Left lobe of liver (tissue), 2 donors: ENCODE data around the gene ERG28. TPM values are rescaled to one million over a fixed set of nuclear protein-coding genes. Genes with fewer than 3 reads are reported as not detected.
"Not testable (repeated sequence)": the region's sequence is repeated elsewhere in the genome, so short reads cannot be mapped to it uniquely, and the experiment has no call there.

Experiments used
- ATAC-seq: fragments of 200-7000 bp; cut with Tn5 transposase; one replicate; pipeline ENCODE4 v1.9.1; 2020; ENCODE audit warnings: mild to moderate bottlenecking, moderate library complexity
- DNase-seq: peaks from one replicate; pipeline ENCODE4 v3.0.0-alpha.2; 2020; ENCODE audit warnings: low spot score
- total RNA-seq: library from RNA; stranded (reverse); gene quantifications from one replicate; pipeline ENCODE4 v1.2.1, GENCODE V29; 2021
- donor health status: DM: no; HTN: no; CAD: no; lungs with moderate emphysema.
- donor health status: DM: no; HTN: yes; CAD: no.

ERG28 gene
- total RNA-seq, 1 donor from 2014 or later, result 17.9 TPM

DNA sequence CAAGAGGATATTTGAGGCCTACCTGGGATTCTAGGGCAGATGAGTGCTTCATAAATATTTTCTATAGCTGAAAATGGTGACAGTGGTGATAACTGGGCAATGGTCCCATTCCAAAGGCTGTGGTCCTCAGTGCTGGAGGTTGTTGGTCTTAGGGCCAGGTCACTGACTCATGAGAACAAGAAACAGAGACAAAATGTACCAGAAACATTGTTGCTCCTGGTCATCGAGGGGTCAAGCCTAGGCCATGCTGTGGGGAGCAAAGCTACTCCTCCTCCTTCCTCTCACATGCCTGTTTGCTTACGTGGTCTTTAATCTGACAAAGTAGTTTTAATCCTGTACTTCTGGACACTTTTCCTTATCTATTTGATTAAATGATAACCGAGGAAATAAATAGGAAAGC lies 33.8 kb downstream of the ERG28 start:
- DNase-seq (peak; percentile 64), ATAC-seq (peak; percentile 72)

DNA sequence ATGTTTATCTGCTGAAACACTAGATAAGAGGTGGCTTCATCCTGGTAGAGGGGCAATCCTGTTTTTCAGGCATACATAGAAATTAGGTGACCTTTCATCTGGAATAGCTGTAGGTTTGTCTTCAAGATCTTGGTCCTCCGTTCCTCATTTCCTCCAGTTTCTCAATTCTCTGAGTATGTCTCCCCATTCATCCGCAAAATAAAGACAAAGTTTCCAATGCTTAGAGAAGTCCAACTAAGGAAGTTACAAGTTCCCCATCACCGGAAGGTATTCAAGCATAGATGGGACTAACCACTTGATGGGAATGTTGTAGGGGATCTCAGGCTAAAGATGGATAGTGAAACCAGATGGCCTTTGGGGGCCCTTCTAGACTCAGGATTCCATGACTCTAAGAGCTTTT lies 34.3 kb downstream of the ERG28 start:
- DNase-seq (no peak), ATAC-seq (no peak)

DNA sequence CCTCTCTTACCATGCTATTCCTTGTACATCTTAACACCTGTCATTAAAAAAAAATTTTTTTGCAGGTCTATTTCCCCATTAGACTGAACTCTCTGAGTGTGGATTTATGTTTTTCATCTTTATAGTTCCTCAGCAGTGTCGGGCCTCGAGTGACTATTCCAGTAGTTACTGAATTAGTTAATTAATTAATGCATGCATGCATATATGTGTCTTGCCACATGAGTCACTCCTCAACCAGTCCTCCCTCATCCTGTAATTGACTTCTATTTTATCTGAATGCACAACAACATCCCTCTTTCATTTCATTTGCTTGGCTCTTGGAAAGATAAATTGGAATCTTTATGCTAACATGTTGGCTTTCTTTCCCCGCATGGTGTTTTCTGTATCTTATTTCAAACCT lies 35.6 kb downstream of the ERG28 start:
- no peak for ATAC-seq
- no peak for DNase-seq

DNA sequence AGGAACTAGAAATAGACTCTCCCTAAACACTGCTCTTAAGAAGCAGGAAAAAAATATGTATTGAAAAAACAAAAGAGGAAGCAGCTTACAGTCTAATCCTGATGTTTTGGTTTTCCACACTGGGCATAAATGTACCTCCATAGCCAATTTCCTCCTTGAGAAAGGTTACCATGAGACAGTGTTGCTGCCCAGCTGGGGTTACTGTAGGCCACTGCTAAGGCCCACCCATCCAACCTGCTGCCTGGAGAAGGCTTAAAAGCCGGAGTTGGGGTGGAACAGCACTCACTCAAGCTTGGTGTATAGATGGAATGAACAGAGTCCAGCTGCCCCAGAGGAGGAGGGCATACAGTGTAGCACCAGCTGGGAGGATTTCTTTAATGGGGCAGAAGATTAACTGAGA lies 41.1 kb downstream of the ERG28 start:
- no peak for DNase-seq
- peak; percentile 29 for ATAC-seq

DNA sequence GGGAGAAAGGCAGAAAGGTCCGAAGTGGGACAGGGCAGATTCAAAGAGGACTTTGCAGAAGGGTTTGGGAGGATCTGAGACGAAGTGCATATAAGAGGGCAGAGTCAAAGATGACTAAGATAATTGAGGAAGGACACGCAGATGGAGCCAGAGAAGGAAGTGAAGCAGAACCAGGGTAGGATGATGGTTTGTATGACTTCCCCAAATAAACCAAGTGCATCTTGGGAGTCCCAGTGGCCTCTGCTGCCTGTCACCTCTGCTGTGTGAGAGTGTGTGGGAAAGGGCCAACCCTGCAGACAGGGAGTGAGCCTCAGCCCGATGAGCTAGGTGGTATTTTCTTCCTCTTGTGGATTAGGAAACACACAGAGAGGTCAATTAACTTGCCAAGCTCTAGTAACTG lies 45.5 kb downstream of the ERG28 start:
- peak; percentile 37 for ATAC-seq
- DNase-seq, result no peak

DNA sequence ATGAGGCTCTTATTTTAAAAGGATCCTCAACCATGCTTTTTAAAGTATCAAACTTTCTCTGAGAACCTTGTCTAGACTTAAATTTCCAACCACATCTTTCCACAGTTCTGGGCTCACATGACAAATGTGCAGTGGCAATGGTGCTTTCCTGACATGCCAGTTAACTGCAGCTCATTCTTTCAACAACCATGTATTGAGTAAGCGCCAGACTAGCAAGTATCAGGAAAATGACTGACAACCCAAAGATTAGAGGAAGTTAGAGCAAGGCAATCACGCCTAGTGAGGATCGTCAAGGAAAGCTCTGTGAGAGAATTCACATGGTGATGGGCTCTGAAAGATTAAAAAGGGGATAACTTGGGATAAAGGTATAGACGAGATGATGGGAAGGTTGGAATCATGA lies 46.5 kb downstream of the ERG28 start:
- DNase-seq (no peak), ATAC-seq (no peak)

DNA sequence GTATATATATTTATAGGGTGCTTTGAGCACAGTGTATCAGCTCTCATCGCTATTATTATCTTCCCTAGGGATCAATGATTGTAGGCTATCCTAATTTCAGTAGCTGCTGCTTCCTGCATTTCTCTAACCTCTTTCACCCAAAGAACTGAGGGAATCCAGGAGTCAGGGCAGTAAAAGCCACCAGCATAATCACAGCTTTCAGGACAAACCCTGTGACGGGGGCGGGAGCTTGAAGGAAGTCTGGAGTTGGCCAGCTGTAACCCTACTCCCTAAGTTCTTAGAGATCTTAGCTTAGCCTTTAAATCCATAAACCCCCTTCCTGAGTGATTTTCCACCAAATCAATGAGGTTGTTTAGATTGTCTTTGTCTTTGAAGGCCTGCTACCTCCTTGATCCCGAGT lies 48.5 kb downstream of the ERG28 start:
- ATAC-seq (no peak), DNase-seq (no peak)

DNA sequence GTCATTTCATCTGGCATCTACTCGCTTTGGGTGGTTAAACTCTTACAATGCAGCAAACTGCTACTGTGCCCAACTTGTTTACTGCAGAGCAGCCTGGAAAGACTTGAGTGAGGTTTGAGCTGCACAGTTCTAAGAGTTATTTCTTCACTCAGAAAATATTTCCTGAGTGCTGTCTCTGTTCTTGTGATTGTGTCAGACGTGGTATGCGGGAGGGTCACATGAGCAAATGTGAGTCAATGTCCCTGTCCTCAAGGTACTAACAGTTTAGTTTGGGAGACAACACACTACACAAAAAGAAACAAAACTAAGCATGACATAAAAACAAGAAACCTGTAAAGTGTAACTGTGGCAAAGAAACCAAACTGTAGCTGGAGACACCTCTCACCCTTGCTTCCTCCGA lies 49.8 kb downstream of the ERG28 start:
- no peak for ATAC-seq

DNA sequence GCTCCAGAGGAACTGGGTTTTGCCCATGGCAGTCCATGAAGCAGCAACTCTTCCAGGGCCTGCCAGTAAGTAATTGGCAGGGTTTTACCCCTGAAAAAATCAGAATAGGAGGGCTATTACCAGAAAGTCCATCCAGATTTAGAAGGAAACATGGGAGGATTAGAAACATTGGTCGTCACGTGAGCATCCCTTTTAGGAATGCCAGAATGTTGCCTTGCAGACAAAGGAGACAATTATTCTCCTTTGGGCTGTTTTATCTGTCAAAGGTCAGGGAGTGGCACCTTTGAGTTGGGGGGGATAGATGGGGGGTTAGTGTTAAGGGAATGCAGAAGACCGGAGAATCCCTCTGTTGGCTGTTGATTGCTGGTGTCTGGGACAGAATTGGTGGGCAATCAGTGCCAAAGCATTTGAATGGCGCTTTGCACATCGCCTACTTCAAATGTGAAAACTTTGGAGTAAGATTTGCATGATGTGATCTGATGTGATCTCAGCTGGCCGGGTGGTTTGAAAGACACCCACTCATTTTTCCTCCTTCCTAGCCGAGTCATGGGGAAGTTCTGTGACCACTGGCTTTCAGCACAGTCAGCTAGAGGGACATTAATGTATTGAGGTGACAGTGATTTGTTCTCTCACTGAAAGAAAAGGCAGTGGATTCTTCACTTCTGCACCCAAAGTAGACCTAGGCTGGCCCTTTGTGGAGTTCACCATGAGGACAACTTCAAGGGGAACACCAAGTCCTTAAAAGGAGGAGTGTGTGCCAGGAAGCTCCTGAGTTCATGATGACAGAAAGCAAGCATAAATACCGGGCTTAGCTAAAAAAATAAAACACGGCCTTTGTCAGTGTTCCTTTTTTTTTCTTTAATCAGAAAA lies 50.8 kb downstream of the ERG28 start:
- peak; percentile 33 for ATAC-seq
- no peak for DNase-seq

More for the DNA sequence above, 49.8 kb downstream of the ERG28 start:
- no peak for DNase-seq

DNA sequence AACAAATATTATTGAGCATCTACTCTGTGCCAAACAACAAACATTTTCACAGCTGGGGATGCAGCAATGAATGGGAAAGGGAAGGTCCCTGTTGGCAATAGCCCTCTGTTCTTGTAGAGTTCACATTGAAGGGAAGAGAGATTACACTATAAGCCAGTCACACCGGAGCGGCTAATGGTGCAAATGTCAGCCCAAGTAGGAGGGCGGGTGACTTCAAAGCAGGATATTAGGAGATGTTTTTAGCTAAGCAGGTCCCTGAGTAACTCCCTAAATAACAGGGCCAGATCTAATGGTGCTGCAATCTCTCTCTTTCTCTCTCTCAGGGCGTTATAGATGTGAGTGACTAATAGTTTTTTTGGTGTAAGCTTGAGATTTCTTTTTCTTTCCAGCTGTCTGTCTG lies 51.6 kb downstream of the ERG28 start:
- no peak for DNase-seq
- no peak for ATAC-seq

DNA sequence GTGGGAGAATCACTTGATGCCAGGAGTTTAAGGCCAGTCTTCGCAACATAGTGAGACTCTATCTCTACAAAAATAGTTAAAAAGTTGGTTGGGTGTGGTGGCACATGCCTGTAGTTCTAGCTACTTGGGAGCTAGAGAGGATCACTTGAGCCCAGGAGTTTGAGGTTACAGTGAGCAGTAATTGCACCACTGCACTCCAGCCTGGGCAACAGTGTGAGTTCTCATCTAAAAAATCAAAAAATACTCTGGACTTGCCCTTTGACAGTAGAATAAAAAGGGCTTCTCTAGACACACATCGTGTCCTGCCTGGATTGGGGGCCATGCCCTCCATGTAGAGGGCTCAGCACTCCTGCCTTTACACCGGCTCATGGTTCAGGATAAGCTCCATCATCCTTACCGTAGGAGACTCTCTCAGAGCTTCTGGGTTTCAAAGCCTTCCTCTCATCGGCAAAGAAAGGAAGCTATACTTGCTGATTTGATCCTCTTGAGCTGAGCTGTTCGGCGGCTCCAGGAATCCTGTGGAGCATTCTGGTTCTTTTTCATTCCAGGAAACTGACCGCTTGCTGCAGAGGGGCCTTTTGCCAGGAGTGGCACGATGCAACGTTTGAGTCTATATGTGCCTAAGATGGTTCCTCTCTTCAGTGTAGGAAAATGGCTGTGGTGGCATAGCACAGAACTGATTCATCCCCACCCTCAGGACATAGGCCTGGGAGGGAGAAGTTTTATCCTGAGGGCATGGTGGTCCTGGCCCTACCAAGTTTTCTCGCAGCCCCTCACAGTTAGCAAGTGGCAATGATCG lies 52.6 kb downstream of the ERG28 start:
- no peak for ATAC-seq
- DNase-seq, result no peak

DNA sequence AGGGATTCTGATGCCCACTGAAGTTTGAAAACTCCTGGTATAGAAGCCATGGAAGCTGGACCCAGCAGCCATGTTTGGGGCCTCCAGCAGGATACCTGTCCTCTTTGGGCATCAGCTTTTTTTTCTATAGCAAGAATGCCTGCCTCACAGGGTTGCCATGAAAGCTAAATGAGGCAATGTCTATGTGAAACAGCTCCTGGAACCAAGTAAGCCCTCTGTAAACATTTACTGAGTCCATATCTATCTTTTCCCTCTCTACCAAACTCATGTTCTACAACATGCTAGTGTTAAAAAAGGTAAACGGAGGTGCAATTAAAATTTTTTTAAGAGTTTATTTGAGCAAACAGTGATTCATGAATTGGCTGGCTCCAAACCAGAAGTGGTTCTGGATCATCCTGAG lies 53.6 kb downstream of the ERG28 start:
- ATAC-seq (no peak), DNase-seq (no peak)

DNA sequence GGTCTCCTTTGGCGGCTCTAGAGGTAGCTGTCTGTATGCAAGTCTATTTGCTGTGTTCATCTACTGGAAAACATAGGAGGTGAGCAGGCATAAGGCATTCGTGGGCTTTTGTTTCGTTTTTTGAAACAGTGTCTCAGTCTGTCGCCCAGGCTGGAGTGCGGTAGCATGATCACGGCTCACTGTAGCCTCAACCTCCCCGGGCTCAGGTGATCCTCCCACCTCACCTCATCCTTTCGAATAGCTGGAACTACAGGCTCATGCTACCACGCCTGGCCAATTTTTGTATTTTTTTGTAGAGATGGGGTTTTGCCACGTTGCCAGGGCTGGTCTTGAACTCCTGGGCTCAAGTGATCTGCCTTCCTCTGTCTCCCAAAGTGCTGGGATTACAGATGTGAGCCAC lies 54.8 kb downstream of the ERG28 start:
- DNase-seq, result no peak
- no peak for ATAC-seq

DNA sequence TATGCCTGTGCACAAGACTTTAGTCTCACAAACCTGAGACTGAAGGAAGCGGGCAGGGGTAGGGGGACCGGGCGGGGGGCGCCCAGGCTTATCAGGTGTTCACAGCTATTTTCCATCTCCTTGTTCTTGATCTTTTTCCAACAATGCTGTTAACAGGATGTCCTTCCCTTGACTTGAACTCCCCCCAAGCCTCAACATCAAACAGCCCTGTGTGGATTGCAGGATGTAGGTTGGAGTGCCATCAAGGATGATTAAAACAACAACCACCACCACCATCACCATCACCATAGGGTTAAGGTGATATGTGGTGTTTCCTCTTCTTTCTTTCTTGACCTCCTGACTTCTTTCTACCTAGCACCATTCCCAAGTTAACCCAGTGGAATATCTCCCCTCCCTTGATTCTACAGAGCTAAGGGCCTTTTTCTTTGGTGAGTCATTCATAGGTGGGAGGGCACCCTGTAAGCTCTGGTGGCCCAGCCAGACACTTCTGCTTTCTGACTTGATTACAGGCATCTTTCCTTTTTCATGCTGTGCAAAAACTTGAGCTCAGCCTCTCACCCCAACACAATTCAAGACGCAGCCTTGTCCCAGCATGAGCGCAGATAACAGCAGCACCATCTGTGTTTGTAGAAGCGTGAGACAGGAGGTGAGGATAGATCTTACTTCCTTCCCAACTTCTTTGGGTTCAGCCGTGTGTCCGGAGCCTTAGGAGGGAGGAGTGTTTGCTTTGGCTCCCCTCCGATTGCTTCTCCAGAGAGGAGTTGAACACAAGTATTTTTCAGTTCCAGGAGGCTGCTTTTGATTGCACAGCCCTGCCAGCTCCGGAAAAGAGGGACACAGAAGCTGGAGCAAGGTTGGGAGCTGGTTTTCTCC lies 55.5 kb downstream of the ERG28 start:
- DNase-seq, result no peak
- peak; percentile 25 for ATAC-seq

DNA sequence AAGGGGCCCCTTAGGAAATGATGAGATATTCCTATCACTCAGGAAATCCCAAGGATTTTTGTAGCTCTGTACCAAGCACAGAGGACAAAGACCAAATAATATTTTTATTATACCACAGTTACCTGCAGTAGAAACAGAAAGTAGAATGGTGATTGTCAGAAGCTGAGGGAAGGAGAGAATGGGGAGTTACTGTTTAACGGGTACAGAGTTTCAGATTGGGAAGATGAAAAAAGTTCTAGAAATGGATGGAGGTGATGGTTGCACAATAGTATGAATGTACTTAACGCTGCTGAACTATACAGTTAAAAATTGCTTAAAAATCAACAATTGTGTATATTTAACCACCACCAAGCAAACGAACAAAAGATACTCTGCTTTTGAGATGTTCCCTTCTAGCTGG lies 58.2 kb downstream of the ERG28 start:
- DNase-seq (no peak), ATAC-seq (peak; percentile 34)

DNA sequence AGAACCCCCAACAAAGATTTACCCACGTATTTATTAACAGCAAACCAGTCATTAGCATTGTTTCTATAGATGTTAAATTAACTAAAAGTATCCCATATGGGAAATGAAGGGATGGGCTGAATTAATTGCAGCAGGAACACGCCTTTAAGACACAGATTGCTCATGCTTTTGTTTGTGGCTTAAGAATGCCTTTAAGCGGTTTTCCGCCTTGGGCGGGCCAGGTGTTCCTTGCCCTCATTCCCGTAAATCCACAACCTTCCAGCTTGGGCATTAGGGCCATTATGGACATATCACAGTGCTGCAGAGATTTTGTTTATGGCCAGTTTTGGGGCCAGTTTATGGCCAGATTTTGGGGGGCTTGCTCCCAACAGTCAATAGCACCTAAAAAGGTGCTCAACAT lies 59.6 kb downstream of the ERG28 start:
- not testable (repeated sequence) for DNase-seq, ATAC-seq

DNA sequence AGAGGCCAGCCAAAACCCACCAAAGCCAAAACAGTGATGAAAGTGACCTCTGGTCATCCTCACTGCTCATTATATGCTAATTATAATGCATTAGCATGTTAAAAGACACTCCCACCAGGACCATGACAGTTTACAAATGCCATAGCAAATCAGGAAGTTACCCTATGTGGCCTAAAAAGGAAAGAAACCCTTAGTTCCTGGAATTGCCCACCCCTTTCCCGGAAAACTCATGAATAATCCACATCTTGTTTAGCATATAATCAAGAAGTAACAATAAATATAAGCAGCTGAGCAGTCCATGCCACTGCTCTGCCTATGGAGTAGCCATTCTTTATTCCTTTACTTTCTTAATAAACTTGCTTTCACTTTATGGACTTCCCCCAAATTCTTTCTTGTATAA lies 60.6 kb downstream of the ERG28 start:
- DNase-seq, ATAC-seq: not testable (repeated sequence)
